Mesothelial cell of epicardium (in vitro differentiated cells): Measurements from ENCODE around the gene PLEKHG3. TPM values are rescaled to one million over a fixed set of nuclear protein-coding genes. Genes with fewer than 3 reads are reported as not detected.
A peak's percentile ranks its signal among the peaks of the same experiment; 100 is the strongest.

Experiments used
- DNase-seq, 2 experiments: peaks; one replicate each; pipeline ENCODE4 v3.0.0; 2021; ENCODE audit warnings: low spot score in 2 of 2; ENCODE audit not compliant: unreplicated experiment in 2 of 2
- H3K27ac Mint-ChIP-seq: 2 replicates; pipeline ENCODE4 v1.8.0; 2021; ENCODE audit warnings: mixed read lengths
- H3K27me3 Mint-ChIP-seq: 2 replicates; pipeline ENCODE4 v1.8.0; 2021; ENCODE audit warnings: low read depth, mixed read lengths
- H3K36me3 Mint-ChIP-seq: 2 replicates; pipeline ENCODE4 v1.8.0; 2021; ENCODE audit warnings: mixed read lengths
- H3K4me1 Mint-ChIP-seq: 2 replicates; pipeline ENCODE4 v1.8.0; 2021; ENCODE audit warnings: mixed read lengths
- H3K4me3 Mint-ChIP-seq: 2 replicates; pipeline ENCODE4 v1.8.0; 2021; ENCODE audit warnings: mild to moderate bottlenecking, moderate library complexity, mixed read lengths
- H3K9me3 Mint-ChIP-seq: 2 replicates; pipeline ENCODE4 v1.8.0; 2021; ENCODE audit warnings: mixed read lengths
- total RNA-seq: library from RNA; stranded (reverse); gene quantifications from 3 replicates; pipeline ENCODE4 v1.2.1, GENCODE V29; 2021
- TF ChIP-seq, protein P1 (sequence below): fragments of 200-600 bp; sonication (generic); IDR thresholded peaks from one replicate; pipeline ENCODE4 v1.5.0; 2021; ENCODE audit warnings: antibody characterized with exemption; ENCODE audit not compliant: unreplicated experiment

The PLEKHG3 gene
- total RNA-seq, 1 donor from 2014 or later = 141 TPM

DNA sequence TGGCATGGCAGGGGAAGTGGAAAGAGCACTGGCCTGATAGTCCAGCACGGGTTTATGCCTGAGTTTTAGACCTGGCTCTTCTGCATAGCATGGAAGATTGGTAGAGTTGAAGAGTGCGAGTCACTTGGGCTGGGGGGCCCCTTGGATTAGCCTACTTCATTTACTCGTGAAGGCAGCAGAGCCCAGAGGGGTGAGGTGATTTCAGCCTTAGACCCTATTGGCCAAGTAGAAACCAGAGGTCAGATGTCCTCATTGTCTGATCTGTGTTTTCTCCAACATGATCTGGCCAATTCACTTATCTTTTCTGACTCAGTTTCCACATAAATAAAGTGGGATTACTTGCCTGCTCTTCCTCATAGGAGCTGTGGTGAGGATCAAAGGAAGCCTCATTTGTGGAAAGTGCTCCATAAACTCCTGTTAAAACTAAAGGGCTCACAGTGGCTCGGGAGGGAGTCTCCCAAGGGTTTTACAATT is 1.9 kb downstream of the PLEKHG3 start:
- peaks cover 71% of the 10 kb centered on the region for H3K4me1 Mint-ChIP-seq
- no peaks in the 10 kb centered on the region for H3K9me3 Mint-ChIP-seq
- peak overlapping the region; percentile 83 for H3K4me3 Mint-ChIP-seq
- DNase-seq = no peak
- TF ChIP-seq, protein P1, sequence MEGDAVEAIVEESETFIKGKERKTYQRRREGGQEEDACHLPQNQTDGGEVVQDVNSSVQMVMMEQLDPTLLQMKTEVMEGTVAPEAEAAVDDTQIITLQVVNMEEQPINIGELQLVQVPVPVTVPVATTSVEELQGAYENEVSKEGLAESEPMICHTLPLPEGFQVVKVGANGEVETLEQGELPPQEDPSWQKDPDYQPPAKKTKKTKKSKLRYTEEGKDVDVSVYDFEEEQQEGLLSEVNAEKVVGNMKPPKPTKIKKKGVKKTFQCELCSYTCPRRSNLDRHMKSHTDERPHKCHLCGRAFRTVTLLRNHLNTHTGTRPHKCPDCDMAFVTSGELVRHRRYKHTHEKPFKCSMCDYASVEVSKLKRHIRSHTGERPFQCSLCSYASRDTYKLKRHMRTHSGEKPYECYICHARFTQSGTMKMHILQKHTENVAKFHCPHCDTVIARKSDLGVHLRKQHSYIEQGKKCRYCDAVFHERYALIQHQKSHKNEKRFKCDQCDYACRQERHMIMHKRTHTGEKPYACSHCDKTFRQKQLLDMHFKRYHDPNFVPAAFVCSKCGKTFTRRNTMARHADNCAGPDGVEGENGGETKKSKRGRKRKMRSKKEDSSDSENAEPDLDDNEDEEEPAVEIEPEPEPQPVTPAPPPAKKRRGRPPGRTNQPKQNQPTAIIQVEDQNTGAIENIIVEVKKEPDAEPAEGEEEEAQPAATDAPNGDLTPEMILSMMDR = no peak
- no peaks in the 10 kb centered on the region for H3K36me3 Mint-ChIP-seq
- H3K27ac Mint-ChIP-seq = peak overlapping the region; percentile 94
- H3K27me3 Mint-ChIP-seq = no peaks in the 10 kb centered on the region

DNA sequence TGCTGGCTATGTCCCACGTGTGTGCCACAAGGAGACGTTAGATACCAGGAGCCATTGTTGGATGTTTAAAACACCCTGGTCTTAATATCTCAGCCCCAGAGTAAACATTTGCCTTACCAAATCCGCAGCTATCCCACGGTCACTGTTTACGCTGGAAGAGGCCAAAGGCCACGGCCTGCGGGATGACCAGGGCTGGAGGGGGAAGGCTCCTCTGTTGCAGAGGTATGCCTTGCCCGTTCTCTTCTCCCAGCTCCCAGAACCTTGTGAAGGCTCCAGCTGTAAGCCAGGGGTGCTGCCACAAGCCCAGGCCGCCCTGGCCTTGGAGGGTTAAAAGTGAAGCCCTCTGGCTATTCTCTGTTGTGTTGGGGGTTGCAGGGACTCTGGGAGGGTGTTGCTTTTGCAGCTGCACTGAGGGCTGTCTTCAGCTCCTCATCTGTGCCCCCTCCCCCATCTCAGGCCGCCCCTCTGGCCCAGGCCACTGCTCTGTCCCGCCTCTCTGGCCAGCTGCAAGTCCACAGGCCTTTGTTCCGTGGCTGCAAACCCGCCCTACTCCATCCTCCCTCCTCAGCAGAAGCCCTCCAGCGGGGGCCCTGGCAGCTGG is 2.5 kb downstream of the PLEKHG3 start:
- peak overlapping the region; percentile 83 for H3K4me3 Mint-ChIP-seq
- H3K36me3 Mint-ChIP-seq = peaks cover 3% of the 10 kb centered on the region
- DNase-seq = no peak
- peak overlapping the region; percentile 70 for H3K27ac Mint-ChIP-seq
- TF ChIP-seq, protein P1 = no peak
- no peaks in the 10 kb centered on the region for H3K27me3 Mint-ChIP-seq
- peaks cover 67% of the 10 kb centered on the region for H3K4me1 Mint-ChIP-seq
- peaks cover under 1% of the 10 kb centered on the region for H3K9me3 Mint-ChIP-seq

- Mint-ChIP-seq H3K36me3 (peaks cover 11% of the 10 kb centered on the region), H3K4me3 (peak overlapping the region; percentile 58), H3K4me1 (peaks cover 60% of the 10 kb centered on the region), H3K27ac (peak overlapping the region; percentile 70), H3K27me3 (no peaks in the 10 kb centered on the region), H3K9me3 (peaks cover 10% of the 10 kb centered on the region)
- TF ChIP-seq, protein P1 = no peak
- DNase-seq = no peak
These were observed 3.4 kb downstream of the PLEKHG3 start for GRCh38 chr14:64707661-64708060.

DNA sequence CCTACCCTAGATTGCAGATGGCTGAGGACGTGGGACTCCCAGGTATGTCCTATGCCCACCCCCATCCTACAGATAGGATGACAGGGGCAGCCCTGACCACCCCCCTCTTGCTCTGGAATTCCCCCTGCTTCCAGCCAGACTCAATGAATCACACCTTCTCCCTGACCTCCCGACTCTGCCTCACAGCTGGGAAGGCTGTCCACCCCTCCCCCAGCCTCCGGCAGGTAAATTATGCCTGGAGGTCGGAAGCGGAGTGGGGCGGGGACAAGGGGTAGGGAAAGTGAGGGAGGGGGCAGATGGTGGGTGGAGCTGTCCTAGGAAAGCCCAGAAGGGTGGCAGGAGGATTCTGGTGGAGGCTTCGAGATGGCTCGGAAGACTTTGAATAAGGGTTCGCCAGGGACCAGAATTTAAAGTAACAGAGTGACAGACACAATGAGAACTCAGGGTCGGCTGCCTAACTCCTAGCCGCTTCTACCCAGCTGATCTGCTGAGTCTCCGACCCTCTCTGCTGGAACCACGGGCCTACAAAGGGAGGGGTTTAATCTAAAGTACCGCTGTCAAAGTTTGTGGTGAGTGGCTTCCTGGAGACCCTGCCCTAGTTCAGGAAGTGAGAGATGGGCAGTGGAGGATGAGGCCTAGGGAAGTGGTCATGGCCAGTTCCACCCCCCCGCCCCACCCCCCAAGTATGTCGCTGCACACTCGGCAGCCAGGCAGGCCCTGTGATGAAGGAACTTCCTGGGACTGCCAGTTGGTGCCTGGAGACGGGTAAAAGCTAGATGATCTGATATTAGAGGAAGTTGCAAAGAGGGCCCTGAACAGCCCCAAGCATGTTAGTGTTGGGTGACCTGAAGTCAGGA is 4.2 kb downstream of the PLEKHG3 start:
- Mint-ChIP-seq H3K27me3 (no peaks in the 10 kb centered on the region), H3K4me1 (peaks cover 52% of the 10 kb centered on the region), H3K4me3 (peak overlapping the region; percentile 39), H3K36me3 (peaks cover 18% of the 10 kb centered on the region), H3K9me3 (peaks cover 17% of the 10 kb centered on the region), H3K27ac (peak overlapping the region; percentile 70)
- no peak for DNase-seq
- TF ChIP-seq, protein P1 = no peak

- peak overlapping the region; percentile 39 for H3K4me3 Mint-ChIP-seq
- peak overlapping the region; percentile 70 for H3K27ac Mint-ChIP-seq
- peaks cover 25% of the 10 kb centered on the region for H3K9me3 Mint-ChIP-seq
- H3K27me3 Mint-ChIP-seq = no peaks in the 10 kb centered on the region
- no peak for DNase-seq
- peaks cover 47% of the 10 kb centered on the region for H3K4me1 Mint-ChIP-seq
- peaks cover 23% of the 10 kb centered on the region for H3K36me3 Mint-ChIP-seq
- TF ChIP-seq, protein P1 = no peak
These were observed 4.9 kb downstream of the PLEKHG3 start for GRCh38 chr14:64709126-64709525.
